Activated T-cell treated with anti-CD3 and anti-CD28 coated beads for 48 hours (primary cell): ENCODE results near the gene BRCA2.
"Not testable (repeated sequence)": the region's sequence is repeated elsewhere in the genome, so short reads cannot be mapped to it uniquely, and the experiment has no call there.

Source experiments
- DNase-seq: peaks from one replicate; pipeline ENCODE4 v3.0.0-alpha.2; 2020; ENCODE audit warnings: low read depth

The BRCA2 gene

DNA sequence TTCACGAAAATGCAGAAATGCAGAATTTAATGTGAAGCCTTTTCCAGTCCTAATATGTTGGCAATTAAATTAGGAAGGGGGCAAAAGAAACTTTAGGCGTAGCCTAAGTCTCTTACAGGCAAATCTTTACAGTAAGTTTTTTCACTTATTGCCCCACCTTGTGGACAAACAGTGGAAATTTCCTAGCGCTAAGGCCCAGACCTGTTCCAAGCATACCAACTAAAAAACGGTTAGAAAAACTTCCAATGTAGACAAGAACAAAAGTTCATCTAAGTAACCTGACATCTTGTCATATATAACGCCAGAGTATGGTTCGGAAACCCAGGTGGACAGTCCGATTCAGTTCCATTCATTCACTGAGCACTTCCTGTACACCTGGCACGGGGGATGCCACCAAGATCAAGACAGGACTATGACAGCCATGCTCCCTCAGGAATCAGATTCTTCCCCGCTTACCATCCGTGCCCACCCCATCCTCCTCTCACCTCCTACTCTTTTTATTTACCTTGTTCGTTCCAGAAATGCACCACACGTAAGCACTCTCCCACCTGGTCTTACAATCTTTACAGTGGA is 5.1 kb upstream of the BRCA2 start:
- DNase-seq: no peak

DNA sequence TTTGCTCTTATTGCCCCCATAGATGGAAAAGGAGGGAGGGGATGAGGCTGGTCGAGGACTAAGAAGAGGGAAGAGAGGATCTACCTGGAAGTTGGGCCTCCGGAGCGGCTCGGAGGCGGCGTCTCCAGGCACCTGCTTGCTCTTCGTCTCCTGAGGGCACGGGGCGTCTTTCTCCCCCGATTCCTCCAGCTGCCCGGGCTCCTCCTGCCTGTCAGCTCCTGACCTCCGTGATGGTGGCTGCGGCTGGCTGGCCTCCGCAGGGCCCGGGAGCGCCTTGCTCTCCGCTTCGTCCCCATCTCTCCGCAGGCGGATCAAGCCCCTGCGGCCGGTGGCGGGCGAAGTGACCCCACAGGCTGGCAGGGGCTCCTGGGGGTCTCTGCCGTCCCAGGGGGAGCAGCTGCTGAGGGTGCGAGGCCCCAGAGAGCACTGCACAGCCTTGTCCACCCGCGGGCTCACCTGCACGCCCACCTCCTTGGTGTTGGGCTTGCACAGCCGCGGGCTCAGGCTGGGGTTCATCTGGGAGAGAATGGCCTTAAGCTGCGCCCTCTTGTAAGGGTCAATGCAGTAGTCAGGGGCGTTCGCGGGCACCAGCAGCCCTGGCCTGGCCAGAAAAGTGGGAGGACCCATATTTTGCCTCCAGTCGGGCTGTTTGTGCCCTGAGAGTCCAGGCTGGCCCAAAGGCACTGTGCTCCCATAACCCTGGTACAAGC is 4.0 kb upstream of the BRCA2 start:
- DNase-seq: no peak

DNA sequence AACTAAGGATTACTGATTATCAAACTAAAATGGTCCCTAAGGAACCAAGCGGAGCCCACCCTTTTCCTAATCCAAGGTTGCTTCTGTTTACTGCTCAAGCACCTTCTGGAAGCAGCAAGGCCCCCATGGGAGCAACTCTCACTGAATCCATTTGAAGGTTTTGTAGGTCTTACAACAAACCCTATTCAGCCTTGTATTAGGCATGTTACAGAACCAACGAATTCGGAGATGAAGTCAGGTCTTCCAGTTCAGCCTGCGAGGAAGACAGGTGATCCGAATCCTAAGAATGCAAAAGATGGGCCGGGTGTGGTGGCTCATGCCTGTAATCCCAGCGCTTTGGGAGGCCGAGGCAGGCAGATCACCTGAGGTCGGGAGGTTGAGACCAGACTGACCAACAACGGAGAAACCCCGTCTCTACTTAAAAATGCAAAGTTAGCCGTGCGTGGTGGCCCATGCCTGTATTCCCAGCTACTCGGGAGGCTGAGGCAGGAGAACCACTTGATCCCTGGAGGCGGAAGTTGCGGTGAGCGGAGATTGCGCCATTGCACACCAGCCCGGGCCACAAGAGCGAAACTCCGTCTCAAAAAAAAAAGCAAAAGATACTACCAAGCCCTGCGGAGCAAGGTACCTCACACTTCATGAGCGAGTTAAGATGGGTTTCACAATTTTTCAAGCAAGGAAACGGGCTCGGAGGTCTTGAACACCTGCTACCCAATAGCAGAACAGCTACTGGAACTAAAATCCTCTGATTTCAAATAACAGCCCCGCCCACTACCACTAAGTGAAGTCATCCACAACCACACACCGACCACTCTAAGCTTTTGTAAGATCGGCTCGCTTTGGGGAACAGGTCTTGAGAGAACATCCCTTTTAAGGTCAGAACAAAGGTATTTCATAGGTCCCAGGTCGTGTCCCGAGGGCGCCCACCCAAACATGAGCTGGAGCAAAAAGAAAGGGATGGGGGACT is 754 bp upstream of the BRCA2 start:
- peak; percentile 29 for DNase-seq

GRCh38 chr13:32316028-32316339 is 676 bp downstream of the BRCA2 start:
- DNase-seq: no peak

DNA sequence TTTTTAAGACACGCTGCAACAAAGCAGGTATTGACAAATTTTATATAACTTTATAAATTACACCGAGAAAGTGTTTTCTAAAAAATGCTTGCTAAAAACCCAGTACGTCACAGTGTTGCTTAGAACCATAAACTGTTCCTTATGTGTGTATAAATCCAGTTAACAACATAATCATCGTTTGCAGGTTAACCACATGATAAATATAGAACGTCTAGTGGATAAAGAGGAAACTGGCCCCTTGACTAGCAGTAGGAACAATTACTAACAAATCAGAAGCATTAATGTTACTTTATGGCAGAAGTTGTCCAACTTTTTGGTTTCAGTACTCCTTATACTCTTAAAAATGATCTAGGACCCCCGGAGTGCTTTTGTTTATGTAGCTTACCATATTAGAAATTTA is 1.2 kb downstream of the BRCA2 start:
- DNase-seq: no peak

DNA sequence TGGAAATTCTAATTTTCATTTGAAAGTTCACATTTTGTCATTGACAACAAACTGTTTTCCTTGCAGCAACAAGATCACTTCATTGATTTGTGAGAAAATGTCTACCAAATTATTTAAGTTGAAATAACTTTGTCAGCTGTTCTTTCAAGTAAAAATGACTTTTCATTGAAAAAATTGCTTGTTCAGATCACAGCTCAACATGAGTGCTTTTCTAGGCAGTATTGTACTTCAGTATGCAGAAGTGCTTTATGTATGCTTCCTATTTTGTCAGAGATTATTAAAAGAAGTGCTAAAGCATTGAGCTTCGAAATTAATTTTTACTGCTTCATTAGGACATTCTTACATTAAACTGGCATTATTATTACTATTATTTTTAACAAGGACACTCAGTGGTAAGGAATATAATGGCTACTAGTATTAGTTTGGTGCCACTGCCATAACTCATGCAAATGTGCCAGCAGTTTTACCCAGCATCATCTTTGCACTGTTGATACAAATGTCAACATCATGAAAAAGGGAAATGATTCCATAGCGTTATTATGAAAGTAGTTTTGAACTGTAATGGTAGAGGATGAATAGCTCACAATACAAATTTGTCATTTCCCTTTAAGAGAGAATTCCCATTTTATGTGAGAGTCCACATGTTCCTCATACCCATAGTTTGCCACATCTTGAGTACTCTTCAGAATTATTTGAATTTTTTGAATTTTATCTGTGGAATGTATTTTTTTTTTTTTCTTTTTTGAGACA is 2.6 kb downstream of the BRCA2 start:
- no peak for DNase-seq

- DNase-seq: no peak
Observed at GRCh38 chr13:32320528-32320927, 5.2 kb downstream of the BRCA2 start.

GRCh38 chr13:32323912-32324311 is 8.6 kb downstream of the BRCA2 start:
- DNase-seq: no peak

DNA sequence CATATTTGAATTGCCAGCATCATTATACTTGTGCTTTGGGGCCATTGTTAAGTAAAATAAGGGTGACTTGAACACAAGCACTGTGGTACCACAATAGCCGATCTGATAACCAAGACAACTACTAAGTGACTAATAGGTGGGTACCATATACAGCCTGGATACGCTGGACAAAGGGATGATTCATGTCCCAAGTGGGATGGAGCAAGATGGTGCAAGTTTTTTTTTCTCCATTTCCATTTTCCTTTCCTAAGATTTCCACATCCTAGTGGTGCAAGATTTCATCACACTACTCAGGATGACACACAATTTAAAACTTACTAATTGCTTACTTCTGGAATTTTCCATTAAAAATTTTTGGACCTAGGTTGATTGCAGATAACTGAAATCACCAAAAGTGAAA is 15.1 kb downstream of the BRCA2 start:
- DNase-seq: no peak

DNA sequence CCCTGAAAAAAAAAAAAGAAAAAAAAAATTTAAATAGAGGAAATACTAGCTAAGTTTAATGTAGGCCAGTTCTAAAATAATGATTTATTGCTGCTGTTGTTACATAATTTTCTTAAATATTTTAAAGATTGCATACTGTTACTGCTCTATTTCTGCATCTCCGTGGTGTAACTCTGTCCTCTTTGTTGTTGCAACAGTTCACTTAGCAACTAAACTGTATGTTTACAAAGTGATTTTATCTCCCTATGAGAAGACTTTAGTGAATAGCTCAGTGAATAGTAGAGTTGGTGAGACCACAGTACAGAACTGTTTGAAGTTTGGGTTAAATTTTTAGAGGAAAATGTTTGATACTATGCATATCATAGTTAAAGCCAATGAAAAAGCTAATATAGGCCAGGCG is 19.4 kb downstream of the BRCA2 start:
- no peak for DNase-seq

- DNase-seq: no peak
Observed at GRCh38 chr13:32340914-32341313, 25.6 kb downstream of the BRCA2 start.

- no peak for DNase-seq
Observed at GRCh38 chr13:32347651-32348050, 32.3 kb downstream of the BRCA2 start.

DNA sequence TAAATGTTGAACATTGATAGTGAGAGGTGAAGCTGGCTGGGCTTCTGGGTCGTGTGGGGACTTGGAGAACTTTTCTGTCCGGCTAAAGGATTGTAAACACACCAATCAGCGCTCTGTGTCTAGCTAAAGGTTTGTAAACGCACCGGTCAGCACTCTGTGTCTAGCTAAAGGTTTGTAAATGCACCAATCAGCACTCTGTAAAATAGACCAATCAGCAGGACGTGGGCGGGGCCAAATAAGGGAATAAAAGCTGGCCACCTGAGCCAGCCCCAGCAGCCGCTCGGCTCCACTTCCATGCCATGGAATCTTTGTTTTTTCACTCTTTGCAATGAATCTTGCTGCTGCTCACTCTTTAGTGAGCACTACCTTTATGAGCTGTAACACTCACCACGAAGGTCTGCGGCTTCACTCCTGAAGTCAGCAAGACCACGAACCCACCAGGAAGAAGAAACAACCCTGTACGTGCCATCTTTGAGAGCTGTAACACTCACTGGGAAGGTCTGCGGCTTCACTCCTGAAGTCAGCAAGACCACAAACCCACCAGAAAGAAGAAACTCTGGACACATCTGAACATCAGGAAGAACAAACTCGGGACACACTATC is 35.6 kb downstream of the BRCA2 start:
- DNase-seq: not testable (repeated sequence)

- DNase-seq: no peak
Observed at GRCh38 chr13:32354040-32354439, 38.7 kb downstream of the BRCA2 start.

DNA sequence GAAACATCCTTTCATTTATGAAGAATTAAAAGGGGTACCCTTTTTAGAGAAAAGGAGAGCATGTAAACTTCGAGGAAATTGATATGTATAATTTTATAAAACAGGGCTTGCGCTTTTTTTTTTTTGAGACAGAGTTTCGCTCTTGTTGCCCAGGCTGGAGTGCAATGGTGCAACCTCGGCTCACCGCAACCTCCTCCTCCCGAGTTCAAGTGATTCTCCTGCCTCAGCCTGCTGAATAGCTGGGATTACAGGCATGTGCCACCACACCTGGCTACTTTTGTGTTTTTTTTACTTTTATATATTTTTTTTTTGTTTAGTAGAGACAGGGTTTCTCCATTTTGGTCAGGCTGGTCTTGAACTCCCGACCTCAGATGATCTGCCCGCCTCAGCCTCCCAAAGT is 40.6 kb downstream of the BRCA2 start:
- not testable (repeated sequence) for DNase-seq

- DNase-seq: no peak
Observed at GRCh38 chr13:32362574-32362973, 47.3 kb downstream of the BRCA2 start.

DNA sequence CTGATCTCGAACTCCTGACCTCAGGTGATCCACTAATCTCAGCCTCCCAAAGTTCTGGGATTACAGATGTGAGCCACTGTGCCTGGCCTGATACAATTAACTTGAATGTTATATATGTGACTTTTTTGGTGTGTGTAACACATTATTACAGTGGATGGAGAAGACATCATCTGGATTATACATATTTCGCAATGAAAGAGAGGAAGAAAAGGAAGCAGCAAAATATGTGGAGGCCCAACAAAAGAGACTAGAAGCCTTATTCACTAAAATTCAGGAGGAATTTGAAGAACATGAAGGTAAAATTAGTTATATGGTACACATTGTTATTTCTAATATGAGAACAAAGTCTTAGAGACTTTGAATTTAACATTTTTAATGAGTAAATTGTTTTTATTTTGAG is 55.5 kb downstream of the BRCA2 start:
- no peak for DNase-seq

GRCh38 chr13:32376642-32377415 is 61.5 kb downstream of the BRCA2 start:
- no peak for DNase-seq

GRCh38 chr13:32378012-32378411 is 62.7 kb downstream of the BRCA2 start:
- DNase-seq: no peak

DNA sequence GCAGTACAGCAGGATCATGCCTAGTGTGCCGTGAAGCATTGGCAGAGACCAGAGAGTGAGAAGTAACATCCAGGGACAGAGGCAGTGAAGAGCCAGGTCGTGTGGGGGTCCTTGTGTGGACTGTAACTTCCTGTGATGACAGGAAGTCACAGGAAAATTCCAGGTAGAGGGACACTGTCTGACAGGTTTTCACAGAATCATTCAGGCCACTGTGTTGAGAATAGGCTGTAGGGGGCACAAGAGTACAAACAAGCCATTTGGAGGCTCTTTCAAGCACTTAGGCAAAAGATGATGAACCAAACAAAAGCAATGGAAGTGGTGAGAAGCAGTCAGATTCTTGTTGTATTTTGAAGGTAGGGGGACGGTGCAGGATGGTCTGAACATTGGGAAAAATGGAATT is 66.2 kb downstream of the BRCA2 start:
- DNase-seq: no peak
